Measurements from ENCODE around the gene GNPAT.

The GNPAT gene

GRCh38 chr1:231234506-231234905, 6.5 kb upstream of the GNPAT start:
- H3K4me3 ChIP-seq (replicated peaks in 1 of 2; ENCODE audit: low read depth in 2 of 2, low read length in 2 of 2): no peak overlapping the region
- no peak for DNase-seq (ENCODE audit: low read depth in 2 of 2)
- no peak for TF ChIP-seq CTCF (IDR thresholded peaks at IDR 0.05; ENCODE audit: low read depth, low read length)

- TF ChIP-seq CTCF (IDR thresholded peaks at IDR 0.05; ENCODE audit: low read depth, low read length): no peak
- DNase-seq (ENCODE audit: low read depth in 2 of 2): no peak
- H3K4me3 ChIP-seq (replicated peaks in 1 of 2; ENCODE audit: low read depth in 2 of 2, low read length in 2 of 2): no peak overlapping the region
Measured at GRCh38 chr1:231235526-231236207, 5.3 kb upstream of the GNPAT start.

GRCh38 chr1:231236208-231236591, 4.8 kb upstream of the GNPAT start:
- H3K4me3 ChIP-seq (replicated peaks in 1 of 2; ENCODE audit: low read depth in 2 of 2, low read length in 2 of 2): no peak overlapping the region
- DNase-seq (ENCODE audit: low read depth in 2 of 2): no peak
- TF ChIP-seq CTCF (IDR thresholded peaks at IDR 0.05; ENCODE audit: low read depth, low read length): no peak

- no peak overlapping the region for H3K4me3 ChIP-seq (replicated peaks in 1 of 2; ENCODE audit: low read depth in 2 of 2, low read length in 2 of 2)
- DNase-seq (ENCODE audit: low read depth in 2 of 2): no peak
- no peak for TF ChIP-seq CTCF (IDR thresholded peaks at IDR 0.05; ENCODE audit: low read depth, low read length)
Measured at GRCh38 chr1:231236938-231237337, 4.1 kb upstream of the GNPAT start.

GRCh38 chr1:231238298-231238697, 2.7 kb upstream of the GNPAT start:
- H3K4me3 ChIP-seq (replicated peaks in 1 of 2; ENCODE audit: low read depth in 2 of 2, low read length in 2 of 2): no peak overlapping the region
- DNase-seq (ENCODE audit: low read depth in 2 of 2): no peak
- no peak for TF ChIP-seq CTCF (IDR thresholded peaks at IDR 0.05; ENCODE audit: low read depth, low read length)

- H3K4me3 ChIP-seq (replicated peaks in 1 of 2; ENCODE audit: low read depth in 2 of 2, low read length in 2 of 2): peak overlapping the region; percentile 68 to 90
- DNase-seq (ENCODE audit: low read depth in 2 of 2): peak in 1 of 2 donors; percentile 21
- no peak for TF ChIP-seq CTCF (IDR thresholded peaks at IDR 0.05; ENCODE audit: low read depth, low read length)
Measured at GRCh38 chr1:231240531-231240882, 505 bp upstream of the GNPAT start.

- peak; percentile 5 to 10 for DNase-seq (ENCODE audit: low read depth in 2 of 2)
- H3K4me3 ChIP-seq (replicated peaks in 1 of 2; ENCODE audit: low read depth in 2 of 2, low read length in 2 of 2): peak overlapping the region; percentile 68 to 90
- no peak for TF ChIP-seq CTCF (IDR thresholded peaks at IDR 0.05; ENCODE audit: low read depth, low read length)
Measured at GRCh38 chr1:231241750-231242149, 738 bp downstream of the GNPAT start.

All from cardiac fibroblast (primary cell).